ENCODE measurements around the gene TCHH.
"Not testable (repeated sequence)": the region's sequence is repeated elsewhere in the genome, so short reads cannot be mapped to it uniquely, and the experiment has no call there.

The TCHH gene

DNA sequence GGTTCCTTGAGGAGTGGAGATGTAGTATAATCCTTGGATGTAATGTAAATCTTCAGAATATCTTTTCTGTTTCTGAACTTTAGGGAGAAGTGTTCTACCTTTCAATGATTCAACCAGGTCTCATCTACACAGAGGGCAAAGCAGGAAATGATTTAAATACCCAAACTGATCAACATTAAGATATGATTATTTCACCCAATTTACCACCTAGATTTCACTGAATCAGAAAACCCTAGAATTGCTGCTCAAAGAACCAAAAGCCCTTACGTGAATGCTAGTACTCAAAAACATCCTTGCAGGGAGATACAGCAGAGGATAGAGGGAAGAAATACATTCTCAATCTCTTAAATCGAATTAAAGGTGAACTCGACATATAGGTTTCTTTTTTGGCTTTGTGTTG, 38.8 kb upstream of the TCHH start (continued):
- TF ChIP-seq, protein P1, sequence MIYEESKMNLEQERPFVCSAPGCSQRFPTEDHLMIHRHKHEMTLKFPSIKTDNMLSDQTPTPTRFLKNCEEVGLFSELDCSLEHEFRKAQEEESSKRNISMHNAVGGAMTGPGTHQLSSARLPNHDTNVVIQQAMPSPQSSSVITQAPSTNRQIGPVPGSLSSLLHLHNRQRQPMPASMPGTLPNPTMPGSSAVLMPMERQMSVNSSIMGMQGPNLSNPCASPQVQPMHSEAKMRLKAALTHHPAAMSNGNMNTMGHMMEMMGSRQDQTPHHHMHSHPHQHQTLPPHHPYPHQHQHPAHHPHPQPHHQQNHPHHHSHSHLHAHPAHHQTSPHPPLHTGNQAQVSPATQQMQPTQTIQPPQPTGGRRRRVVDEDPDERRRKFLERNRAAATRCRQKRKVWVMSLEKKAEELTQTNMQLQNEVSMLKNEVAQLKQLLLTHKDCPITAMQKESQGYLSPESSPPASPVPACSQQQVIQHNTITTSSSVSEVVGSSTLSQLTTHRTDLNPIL (CRISPR knock-in tag; IDR thresholded peaks at IDR 0.05; ENCODE audit: low read depth): no peak

DNA sequence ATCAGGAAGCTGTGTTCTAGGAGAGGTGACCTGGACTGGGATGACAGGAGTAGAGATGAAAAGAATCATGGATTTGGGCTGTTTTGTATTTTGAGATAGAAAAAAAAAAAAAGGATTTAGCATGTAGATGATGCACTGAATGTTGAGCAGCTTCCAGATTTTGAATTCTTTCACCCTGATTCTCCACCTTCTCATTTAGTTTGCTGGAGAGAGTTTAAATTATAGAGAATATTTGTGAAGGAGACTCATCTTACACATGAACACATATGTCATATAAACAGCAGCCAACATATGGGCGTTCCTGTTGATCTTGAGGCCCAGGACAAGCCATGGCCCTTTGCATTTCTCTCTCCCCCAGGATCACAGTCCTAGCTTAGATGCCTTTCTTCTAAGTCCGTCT, 36.4 kb upstream of the TCHH start:
- TF ChIP-seq RARB (CRISPR knock-in tag; IDR thresholded peaks at IDR 0.05): no peak
- no peak for ATAC-seq

DNA sequence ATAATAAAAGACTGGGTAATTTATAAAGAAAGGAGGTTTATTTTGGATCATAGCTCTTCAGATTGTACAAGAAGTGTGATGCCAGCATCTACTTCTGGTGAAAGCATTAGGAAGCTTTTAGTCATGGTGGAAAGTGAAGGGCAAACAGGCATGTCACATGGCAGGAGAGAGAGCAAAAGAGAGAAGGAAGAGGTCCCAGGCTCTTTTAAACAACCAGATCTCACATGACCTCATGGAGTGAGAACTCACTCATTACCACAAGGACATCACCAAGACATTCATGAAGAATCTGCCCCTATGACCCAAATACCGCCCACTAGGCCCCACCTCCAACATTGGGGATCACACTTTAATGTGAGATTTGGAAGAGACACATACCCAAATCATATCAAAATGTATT, 33.7 kb upstream of the TCHH start:
- no peak for TF ChIP-seq ESRRG (CRISPR knock-in tag; IDR thresholded peaks at IDR 0.05)
- TF ChIP-seq, protein P2, sequence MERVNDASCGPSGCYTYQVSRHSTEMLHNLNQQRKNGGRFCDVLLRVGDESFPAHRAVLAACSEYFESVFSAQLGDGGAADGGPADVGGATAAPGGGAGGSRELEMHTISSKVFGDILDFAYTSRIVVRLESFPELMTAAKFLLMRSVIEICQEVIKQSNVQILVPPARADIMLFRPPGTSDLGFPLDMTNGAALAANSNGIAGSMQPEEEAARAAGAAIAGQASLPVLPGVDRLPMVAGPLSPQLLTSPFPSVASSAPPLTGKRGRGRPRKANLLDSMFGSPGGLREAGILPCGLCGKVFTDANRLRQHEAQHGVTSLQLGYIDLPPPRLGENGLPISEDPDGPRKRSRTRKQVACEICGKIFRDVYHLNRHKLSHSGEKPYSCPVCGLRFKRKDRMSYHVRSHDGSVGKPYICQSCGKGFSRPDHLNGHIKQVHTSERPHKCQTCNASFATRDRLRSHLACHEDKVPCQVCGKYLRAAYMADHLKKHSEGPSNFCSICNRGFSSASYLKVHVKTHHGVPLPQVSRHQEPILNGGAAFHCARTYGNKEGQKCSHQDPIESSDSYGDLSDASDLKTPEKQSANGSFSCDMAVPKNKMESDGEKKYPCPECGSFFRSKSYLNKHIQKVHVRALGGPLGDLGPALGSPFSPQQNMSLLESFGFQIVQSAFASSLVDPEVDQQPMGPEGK (CRISPR knock-in tag; IDR thresholded peaks at IDR 0.05; ENCODE audit: borderline replicate concordance): no peak
- TF ChIP-seq ZC3H10 (CRISPR knock-in tag; IDR thresholded peaks at IDR 0.05): no peak
- TF ChIP-seq ZNF565 (CRISPR knock-in tag; conservative IDR thresholded peaks at IDR 0.05; ENCODE audit: low read depth): no peak
- TF ChIP-seq OSR1 (CRISPR knock-in tag; IDR thresholded peaks at IDR 0.05): no peak
- no peak for TF ChIP-seq ZFP3 (CRISPR knock-in tag; IDR thresholded peaks at IDR 0.05)
- no peak for TF ChIP-seq ARNTL (CRISPR knock-in tag; IDR thresholded peaks at IDR 0.05; ENCODE audit: borderline replicate concordance, low read depth)
- no peak for TF ChIP-seq TCF4 (CRISPR knock-in tag; IDR thresholded peaks at IDR 0.05; ENCODE audit: borderline replicate concordance)
- TF ChIP-seq ZFP30 (CRISPR knock-in tag; IDR thresholded peaks at IDR 0.05): no peak
- ATAC-seq: no peak

DNA sequence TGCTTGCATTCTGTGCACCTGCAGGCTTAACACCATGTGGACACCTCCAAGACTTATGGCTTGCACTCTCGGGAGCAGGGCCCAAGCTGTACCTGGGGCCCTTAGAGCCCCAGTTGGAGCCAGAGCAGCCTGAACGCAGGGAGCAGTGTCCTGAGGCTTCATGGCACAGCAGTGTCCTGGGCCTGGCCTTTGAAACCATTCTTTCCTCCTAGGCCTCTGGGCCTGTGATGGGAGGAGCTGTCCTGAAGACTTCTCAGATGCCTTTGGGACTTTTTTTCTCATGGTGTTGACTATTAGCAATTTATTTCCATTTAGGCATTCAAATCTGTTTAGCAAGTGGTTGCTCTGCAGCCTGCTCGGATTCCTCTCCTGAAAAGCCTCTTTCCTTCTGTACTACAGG, 32.8 kb upstream of the TCHH start:
- TF ChIP-seq TOX (CRISPR knock-in tag; IDR thresholded peaks at IDR 0.05; ENCODE audit: borderline replicate concordance): no peak
- no peak for TF ChIP-seq ZNF8 (CRISPR knock-in tag; IDR thresholded peaks at IDR 0.05)
- no peak for TF ChIP-seq RARB (CRISPR knock-in tag; IDR thresholded peaks at IDR 0.05)
- no peak for ATAC-seq

DNA sequence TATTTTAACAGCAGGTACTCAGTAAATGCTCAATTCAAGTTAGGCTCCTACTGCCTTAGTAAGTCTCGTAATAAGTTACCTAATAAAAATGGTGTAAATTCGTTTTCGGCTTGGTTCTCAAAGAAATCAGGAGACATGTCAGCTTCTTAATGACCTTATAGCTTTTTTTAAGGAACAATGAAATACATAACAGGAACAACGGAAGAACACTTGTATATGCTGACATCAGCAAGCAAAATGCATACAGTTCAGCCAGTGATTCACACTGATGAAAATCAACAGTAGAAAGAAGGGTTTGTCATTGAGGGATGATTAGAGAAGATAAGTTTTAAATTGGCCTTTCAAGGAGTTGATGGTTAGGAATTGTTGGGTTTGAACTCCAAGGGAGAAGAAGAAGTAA, 30.5 kb upstream of the TCHH start:
- TF ChIP-seq, protein P3, sequence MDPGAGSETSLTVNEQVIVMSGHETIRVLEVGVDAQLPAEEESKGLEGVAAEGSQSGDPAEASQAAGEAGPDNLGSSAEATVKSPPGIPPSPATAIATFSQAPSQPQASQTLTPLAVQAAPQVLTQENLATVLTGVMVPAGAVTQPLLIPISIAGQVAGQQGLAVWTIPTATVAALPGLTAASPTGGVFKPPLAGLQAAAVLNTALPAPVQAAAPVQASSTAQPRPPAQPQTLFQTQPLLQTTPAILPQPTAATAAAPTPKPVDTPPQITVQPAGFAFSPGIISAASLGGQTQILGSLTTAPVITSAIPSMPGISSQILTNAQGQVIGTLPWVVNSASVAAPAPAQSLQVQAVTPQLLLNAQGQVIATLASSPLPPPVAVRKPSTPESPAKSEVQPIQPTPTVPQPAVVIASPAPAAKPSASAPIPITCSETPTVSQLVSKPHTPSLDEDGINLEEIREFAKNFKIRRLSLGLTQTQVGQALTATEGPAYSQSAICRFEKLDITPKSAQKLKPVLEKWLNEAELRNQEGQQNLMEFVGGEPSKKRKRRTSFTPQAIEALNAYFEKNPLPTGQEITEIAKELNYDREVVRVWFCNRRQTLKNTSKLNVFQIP (CRISPR knock-in tag; IDR thresholded peaks at IDR 0.05; ENCODE audit: borderline replicate concordance, low read depth): no peak
- no peak for TF ChIP-seq SNAI2 (CRISPR knock-in tag; IDR thresholded peaks at IDR 0.05)
- no peak for TF ChIP-seq ZFP3 (CRISPR knock-in tag; IDR thresholded peaks at IDR 0.05)
- TF ChIP-seq, protein P2 (CRISPR knock-in tag; IDR thresholded peaks at IDR 0.05; ENCODE audit: borderline replicate concordance): no peak
- no peak for TF ChIP-seq ZNF8 (CRISPR knock-in tag; IDR thresholded peaks at IDR 0.05)
- no peak for TF ChIP-seq GLIS3 (CRISPR knock-in tag; IDR thresholded peaks at IDR 0.05)
- TF ChIP-seq ZNF565 (CRISPR knock-in tag; conservative IDR thresholded peaks at IDR 0.05; ENCODE audit: low read depth): no peak
- no peak for ATAC-seq

DNA sequence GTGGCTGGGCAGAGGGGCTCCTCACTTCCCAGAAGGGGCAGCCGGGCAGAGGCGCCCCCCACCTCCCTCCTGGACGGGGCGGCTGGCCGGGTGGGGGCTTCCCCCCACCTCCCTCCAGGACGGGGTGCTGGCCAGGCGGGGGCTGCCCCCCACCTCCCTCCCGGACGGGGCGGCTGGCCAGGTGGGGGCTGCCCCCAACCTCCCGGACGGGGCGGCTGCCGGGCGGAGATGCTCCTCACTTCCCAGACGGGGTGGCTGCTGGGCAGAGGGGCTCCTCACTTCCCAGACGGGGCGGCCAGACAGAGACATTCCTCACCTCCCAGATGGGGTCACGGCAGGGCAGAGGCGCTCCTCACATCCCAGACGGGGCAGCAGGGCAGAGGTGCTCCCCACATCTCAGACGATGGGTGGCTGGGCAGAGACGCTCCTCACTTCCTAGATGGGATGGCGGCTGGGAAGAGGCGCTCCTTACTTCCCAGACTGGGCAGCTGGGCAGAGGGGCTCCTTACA, 29.5 kb upstream of the TCHH start:
- ATAC-seq: not testable (repeated sequence)

Measured in SK-N-SH treated with all-trans-retinoic acid at 6 μM for 48 hours (cell line).